Gastroesophageal sphincter (tissue), 3 donors: ENCODE results near the gene METTL2B.
A peak's percentile ranks its signal among the peaks of the same experiment; 100 is the strongest.
"Not testable (repeated sequence)": the region's sequence is repeated elsewhere in the genome, so short reads cannot be mapped to it uniquely, and the experiment has no call there.

Experiments
- EP300 ChIP-seq: sonication (generic); formaldehyde crosslinking; IDR thresholded peaks from one replicate; pipeline ENCODE4 v1.6.1; 2017; ENCODE audit warnings: antibody characterized with exemption, mild to moderate bottlenecking
- POLR2A ChIP-seq, 2 donors: fragments of 450-650 bp; IDR thresholded peaks; one replicate each; pipeline ENCODE4 v1.6.1; 2017; ENCODE audit warnings: antibody characterized with exemption in 2 of 2, mild to moderate bottlenecking in 2 of 2, moderate library complexity in 1 of 2
- TF ChIP-seq, protein P1 (sequence below), 4 experiments: fragments of 200-600 bp in 2 of 4; fragments of 450-650 bp in 2 of 4; sonication (generic) in 1 of 4; IDR thresholded peaks; one replicate each; pipeline ENCODE4 v1.5.1; 2017 to 2019; ENCODE audit warnings: antibody characterized with exemption in 4 of 4, mild to moderate bottlenecking in 2 of 4, moderate library complexity in 2 of 4

DNA sequence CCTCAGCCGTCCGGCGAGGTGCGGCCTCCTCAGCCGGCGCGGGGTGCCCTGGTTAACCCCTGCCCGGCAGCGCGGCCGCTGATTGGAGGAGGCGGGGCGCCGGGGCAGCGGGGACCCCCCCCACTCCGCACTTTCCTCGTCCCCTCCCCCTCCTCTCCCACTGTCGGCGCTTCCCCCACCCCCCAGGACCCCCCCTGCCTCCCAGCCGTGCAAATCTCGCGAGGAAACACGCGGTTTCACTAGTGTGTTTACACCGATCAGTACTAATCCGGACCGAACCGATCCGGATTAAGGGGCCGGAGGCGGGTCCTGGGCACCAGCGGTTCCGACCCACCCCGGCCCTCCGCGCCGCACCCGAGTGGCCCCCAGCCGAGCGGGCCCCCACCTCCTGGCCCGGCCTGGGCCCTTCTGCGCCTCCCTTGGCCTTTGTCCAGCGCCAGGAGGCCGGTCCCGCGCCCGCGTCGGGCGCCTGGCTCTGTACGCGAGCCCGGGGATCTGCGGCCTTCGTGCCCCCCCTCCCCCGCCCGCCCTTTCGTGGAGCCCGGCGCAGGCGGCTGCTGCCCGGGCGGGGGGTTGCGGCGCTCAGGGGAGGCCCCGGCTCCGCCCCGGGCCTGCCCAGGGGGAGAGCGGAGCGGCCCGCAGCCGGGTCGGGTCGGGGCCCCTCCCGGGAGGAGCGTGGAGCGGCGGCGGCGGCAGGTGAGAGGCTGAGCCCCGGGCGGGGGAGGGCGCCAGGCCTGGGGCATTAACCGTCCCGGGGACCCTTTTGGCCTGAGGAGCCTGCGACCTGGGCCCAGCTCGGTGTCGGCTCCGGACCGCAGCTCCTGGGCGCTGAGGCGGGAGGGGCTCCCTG, 54.8 kb downstream of the METTL2B start:
- TF ChIP-seq, protein P1, sequence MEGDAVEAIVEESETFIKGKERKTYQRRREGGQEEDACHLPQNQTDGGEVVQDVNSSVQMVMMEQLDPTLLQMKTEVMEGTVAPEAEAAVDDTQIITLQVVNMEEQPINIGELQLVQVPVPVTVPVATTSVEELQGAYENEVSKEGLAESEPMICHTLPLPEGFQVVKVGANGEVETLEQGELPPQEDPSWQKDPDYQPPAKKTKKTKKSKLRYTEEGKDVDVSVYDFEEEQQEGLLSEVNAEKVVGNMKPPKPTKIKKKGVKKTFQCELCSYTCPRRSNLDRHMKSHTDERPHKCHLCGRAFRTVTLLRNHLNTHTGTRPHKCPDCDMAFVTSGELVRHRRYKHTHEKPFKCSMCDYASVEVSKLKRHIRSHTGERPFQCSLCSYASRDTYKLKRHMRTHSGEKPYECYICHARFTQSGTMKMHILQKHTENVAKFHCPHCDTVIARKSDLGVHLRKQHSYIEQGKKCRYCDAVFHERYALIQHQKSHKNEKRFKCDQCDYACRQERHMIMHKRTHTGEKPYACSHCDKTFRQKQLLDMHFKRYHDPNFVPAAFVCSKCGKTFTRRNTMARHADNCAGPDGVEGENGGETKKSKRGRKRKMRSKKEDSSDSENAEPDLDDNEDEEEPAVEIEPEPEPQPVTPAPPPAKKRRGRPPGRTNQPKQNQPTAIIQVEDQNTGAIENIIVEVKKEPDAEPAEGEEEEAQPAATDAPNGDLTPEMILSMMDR (IDR thresholded peaks at IDR 0.05) = not testable (repeated sequence)
- not testable (repeated sequence) for TF ChIP-seq EP300
- TF ChIP-seq POLR2A (IDR thresholded peaks at IDR 0.05) = peak; percentile 27 to 42
